Thyroid gland (tissue), 4 donors: ENCODE data around the gene RAD54L.

Experiments
- CTCF ChIP-seq, 6 experiments: fragments of 200-600 bp in 3 of 6; fragments of 450-650 bp in 3 of 6; sonication (generic) in 3 of 6; IDR thresholded peaks; one replicate each; pipeline ENCODE4 v1.5.1; 2016 to 2019; ENCODE audit warnings: antibody characterized with exemption in 6 of 6, mild to moderate bottlenecking in 2 of 6, inconsistent platforms in 1 of 6, moderate library complexity in 1 of 6
- POLR2A ChIP-seq, 2 donors: fragments of 450-650 bp; IDR thresholded peaks; one replicate each; pipeline ENCODE4 v1.6.1; 2017; ENCODE audit warnings: antibody characterized with exemption in 2 of 2, mild to moderate bottlenecking in 2 of 2, moderate library complexity in 1 of 2

GRCh38 chr1:46242918-46243317, 4.6 kb upstream of the RAD54L start:
- TF ChIP-seq CTCF (IDR thresholded peaks at IDR 0.05) (no peak), POLR2A (IDR thresholded peaks at IDR 0.05) (no peak)
